Measurements from ENCODE around the gene ZIC2. TPM values are rescaled to one million over a fixed set of nuclear protein-coding genes. Genes with fewer than 3 reads are reported as not detected.

ZIC2 gene
- polyA plus RNA-seq, 1 experiment: not detected

DNA sequence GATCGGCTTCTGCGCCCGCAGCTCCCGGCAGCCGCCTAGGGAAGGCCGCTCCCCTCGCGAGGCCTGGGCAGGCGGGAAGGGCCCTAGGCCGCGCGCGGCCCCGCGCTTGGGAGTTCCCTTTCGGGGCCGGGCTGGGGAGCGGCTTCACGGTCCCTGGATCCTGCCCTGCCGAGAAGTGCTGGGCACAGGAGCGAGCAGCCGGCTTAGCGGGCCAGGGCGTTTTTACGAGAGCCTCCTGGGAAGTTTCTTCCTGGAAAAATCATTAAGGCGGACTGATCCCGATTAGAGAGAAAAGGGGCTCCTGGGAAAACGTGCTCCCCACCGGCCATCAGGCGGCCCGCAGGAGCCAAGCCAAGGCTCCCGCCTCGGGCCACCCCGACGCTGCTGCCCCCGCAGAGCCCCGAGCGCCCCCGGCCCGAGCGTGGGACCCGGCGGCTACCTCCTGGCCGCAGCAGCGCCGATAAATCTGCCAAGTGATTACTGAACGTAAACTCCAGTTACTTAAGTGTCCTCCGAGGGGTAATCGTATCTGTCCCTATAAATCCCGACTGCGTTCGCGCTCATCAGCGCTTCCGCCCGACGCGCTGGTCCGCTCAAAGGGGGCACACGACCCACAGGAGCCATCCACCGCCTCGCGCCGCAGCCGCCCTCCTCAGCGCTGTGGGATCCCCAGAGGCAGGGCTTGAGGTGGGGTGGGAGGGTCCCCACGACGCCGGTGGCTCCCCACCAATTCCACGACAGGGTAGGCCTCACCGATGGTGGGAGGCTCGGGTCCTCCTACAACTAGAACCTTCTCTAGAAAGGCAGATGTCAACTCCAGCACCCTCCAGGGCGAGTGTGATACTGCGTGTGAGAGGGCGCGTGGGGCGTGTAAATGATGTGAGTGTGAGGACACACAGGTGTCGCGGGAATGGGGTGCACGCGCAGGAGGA lies 12.8 kb upstream of the ZIC2 start:
- TF ChIP-seq, protein P1, sequence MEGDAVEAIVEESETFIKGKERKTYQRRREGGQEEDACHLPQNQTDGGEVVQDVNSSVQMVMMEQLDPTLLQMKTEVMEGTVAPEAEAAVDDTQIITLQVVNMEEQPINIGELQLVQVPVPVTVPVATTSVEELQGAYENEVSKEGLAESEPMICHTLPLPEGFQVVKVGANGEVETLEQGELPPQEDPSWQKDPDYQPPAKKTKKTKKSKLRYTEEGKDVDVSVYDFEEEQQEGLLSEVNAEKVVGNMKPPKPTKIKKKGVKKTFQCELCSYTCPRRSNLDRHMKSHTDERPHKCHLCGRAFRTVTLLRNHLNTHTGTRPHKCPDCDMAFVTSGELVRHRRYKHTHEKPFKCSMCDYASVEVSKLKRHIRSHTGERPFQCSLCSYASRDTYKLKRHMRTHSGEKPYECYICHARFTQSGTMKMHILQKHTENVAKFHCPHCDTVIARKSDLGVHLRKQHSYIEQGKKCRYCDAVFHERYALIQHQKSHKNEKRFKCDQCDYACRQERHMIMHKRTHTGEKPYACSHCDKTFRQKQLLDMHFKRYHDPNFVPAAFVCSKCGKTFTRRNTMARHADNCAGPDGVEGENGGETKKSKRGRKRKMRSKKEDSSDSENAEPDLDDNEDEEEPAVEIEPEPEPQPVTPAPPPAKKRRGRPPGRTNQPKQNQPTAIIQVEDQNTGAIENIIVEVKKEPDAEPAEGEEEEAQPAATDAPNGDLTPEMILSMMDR (IDR thresholded peaks at IDR 0.05; ENCODE audit: insufficient read depth, low read depth, low read length): no peak
- DNase-seq (ENCODE audit: low read depth): no peak
- ChIA-PET POLR2A (no interaction called here), CTCF (interaction anchor here (1.6 kb wide), 1 partner anchor 52 kb away, joined by 4 read pairs; no protein-coding TSS in a partner anchor)
- Histone ChIP-seq H3K27me3 (ENCODE audit: control insufficient read depth, insufficient read depth, low read length) (peaks cover 51% of the 10 kb centered on the region), H3K36me3 (ENCODE audit: control insufficient read depth, insufficient read depth, low read length) (no peaks in the 10 kb centered on the region), H3K4me3 (ENCODE audit: low read depth, low read length) (no peak overlapping the region)

DNA sequence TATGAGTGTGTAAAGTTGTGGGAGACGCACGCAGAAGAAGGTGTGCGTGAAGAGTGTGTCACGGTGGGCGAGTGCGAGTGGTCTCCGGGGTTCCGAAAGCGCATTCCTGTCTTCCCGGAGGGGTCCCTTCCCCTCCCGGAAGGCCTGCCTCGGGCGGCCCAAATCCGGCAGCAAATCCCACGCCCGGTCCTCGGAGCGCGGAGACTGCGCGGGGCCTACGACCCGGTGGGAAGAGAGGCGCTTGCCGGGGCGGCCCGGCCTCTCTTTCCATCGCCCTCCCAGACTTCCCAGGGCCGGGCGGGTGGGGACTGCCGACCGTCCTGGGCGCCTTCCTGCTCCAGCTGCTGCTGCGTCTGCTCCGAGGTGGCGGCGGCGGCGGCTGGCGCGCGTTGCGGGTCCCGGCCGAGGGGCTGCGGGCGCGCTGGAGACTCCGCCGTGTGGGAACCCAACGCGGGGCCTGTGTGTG lies 12.1 kb upstream of the ZIC2 start:
- peaks cover 52% of the 10 kb centered on the region for H3K27me3 ChIP-seq (ENCODE audit: control insufficient read depth, insufficient read depth, low read length)
- DNase-seq (ENCODE audit: low read depth): no peak
- POLR2A ChIA-PET: interaction anchor here (0.7 kb wide), 1 partner anchor 71 kb away, joined by 3 read pairs; no protein-coding TSS in a partner anchor

DNA sequence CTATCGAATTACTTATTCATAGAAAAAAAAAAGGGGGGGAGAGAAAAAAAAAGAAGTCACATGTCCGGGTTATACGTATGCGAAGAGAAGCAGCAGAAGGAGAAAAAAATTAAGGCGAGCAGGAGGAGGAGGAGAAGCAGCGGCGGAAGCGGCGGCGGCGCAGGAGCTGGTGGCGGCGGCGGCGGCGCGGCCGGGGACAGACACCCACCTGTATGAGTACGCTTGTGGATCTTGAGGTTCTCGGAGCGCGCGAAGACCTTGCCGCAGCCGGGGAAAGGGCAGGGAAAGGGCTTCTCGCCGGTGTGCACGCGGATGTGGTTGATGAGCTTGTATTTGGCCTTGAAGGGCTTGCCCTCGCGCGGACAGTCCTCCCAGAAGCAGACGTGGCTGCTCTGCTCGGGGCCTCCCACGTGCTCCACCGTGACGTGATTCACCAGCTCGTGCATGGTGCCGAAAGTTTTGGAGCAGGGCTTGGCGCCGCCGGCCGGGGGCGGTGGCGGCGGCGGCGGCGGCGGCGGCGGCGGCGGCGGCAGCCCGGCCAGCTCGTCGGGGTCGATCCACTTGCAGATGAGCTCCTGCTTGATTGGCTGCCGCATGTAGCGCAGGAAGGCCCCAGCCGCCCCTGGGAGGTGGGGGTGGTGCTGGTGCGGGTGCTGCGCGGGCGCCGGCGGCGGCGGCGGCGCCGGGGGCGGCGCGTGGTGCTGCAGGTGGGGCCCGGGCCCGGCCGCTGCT lies 11.5 kb upstream of the ZIC2 start:
- DNase-seq (ENCODE audit: low read depth): no peak
- H3K27me3 ChIP-seq (ENCODE audit: control insufficient read depth, insufficient read depth, low read length): peaks cover 58% of the 10 kb centered on the region
- no peak overlapping the region for H3K4me3 ChIP-seq (ENCODE audit: low read depth, low read length)
- no peaks in the 10 kb centered on the region for H3K36me3 ChIP-seq (ENCODE audit: control insufficient read depth, insufficient read depth, low read length)
- CTCF ChIA-PET: interaction anchor here (0.6 kb wide), 1 partner anchor 70 kb away, joined by 3 read pairs; no protein-coding TSS in a partner anchor
- POLR2A ChIA-PET: interaction anchor here (0.6 to 0.7 kb wide), 2 partner anchors 35 to 72 kb away, joined by 3 read pairs; no protein-coding TSS in a partner anchor
- TF ChIP-seq, protein P1 (IDR thresholded peaks at IDR 0.05; ENCODE audit: insufficient read depth, low read depth, low read length): no peak

More for the DNA sequence above, 12.1 kb upstream of the ZIC2 start:
- H3K4me3 ChIP-seq (ENCODE audit: low read depth, low read length): no peak overlapping the region
- H3K36me3 ChIP-seq (ENCODE audit: control insufficient read depth, insufficient read depth, low read length): no peaks in the 10 kb centered on the region
- TF ChIP-seq, protein P1 (IDR thresholded peaks at IDR 0.05; ENCODE audit: insufficient read depth, low read depth, low read length): no peak
- CTCF ChIA-PET: interaction anchor here (0.6 kb wide), 1 partner anchor 71 kb away, joined by 3 read pairs; no protein-coding TSS in a partner anchor

DNA sequence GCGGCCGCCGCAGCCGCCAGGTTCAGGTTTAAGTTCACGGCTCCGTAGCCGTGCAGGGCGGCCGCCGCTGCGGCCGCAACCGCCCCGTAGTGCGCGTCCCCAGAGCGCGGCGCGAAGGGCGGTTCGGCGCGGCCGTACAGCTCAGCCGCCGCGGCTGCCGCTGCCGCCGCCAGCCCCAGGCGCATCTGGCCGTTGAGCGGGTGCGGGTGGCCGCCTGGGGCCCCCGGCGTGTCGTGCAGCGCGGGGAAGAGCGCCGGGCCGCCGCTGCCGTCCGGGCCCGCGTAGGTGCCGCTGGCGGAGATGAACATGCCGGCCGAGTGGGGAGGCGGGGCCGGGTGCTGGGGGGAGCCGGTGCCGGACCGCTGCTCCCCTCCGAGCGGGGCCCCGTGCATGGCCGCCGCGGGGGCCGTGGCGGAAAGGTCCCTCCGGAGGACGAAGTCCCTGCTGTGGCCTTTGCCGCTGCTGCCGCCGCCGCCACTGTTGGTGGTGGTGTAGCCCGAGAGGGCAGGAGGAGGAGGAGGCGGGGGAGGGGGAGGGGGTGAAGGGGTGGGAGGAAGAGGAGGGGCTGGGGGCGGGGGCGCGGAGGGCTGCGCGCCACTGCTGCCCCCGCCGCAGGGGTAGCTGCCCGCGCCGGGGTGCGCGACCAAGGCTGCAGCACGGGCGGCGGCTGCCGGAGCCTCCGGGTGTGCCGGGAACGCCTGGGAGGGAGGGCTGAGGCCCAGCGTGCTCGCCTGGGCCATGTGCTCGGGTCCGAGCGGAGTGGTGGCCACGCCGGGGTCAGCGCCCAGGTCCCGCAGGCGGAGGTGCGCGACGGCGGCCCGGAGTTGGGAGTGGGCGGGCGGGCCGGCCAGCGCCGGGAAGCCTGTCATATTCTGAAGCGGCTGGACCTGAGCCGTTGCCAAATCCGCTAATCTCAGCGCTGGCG lies 10.7 kb upstream of the ZIC2 start:
- Histone ChIP-seq H3K27me3 (ENCODE audit: control insufficient read depth, insufficient read depth, low read length) (peaks cover 60% of the 10 kb centered on the region), H3K4me3 (ENCODE audit: low read depth, low read length) (no peak overlapping the region), H3K36me3 (ENCODE audit: control insufficient read depth, insufficient read depth, low read length) (no peaks in the 10 kb centered on the region)
- no peak for DNase-seq (ENCODE audit: low read depth)
- TF ChIP-seq, protein P1 (IDR thresholded peaks at IDR 0.05; ENCODE audit: insufficient read depth, low read depth, low read length): no peak
- ChIA-PET CTCF (interaction anchor here (0.6 kb wide), 1 partner anchor 12 kb away, joined by 3 read pairs; no protein-coding TSS in a partner anchor), POLR2A (interaction anchor here (0.6 kb wide), 1 partner anchor 34 kb away, joined by 3 read pairs; no protein-coding TSS in a partner anchor)
